HEK293 (cell line): Measurements from ENCODE around the gene IP6K2.

Experiments used
- BCL11A ChIP-seq: fragments of 450-650 bp; formaldehyde crosslinking; IDR thresholded peaks from 2 replicates; pipeline ENCODE4 v1.5.1; 2016; ENCODE audit warnings: low read depth, missing biosample characterization, missing genetic modification characterization
- SALL2 ChIP-seq: fragments of 450-650 bp; formaldehyde crosslinking; IDR thresholded peaks from 2 replicates; pipeline ENCODE4 v1.5.0; 2017; ENCODE audit warnings: missing biosample characterization, mild to moderate bottlenecking, missing genetic modification characterization, borderline replicate concordance
- ZBTB11 ChIP-seq: fragments of 450-650 bp; formaldehyde crosslinking; conservative IDR thresholded peaks from 2 replicates; pipeline ENCODE4 v1.5.1; 2016; ENCODE audit warnings: low read depth, missing biosample characterization, missing genetic modification characterization
- ZFP41 ChIP-seq: fragments of 450-650 bp; formaldehyde crosslinking; IDR thresholded peaks from 2 replicates; pipeline ENCODE4 v1.5.1; 2016; ENCODE audit warnings: missing biosample characterization, missing genetic modification characterization, borderline replicate concordance
- ZFP69B ChIP-seq: fragments of 450-650 bp; formaldehyde crosslinking; IDR thresholded peaks from 2 replicates; pipeline ENCODE4 v1.5.1; 2016; ENCODE audit warnings: missing biosample characterization, missing genetic modification characterization
- ZNF121 ChIP-seq: fragments of 450-650 bp; formaldehyde crosslinking; IDR thresholded peaks from 2 replicates; pipeline ENCODE4 v1.5.1; 2016; ENCODE audit warnings: missing biosample characterization, missing genetic modification characterization
- ZNF16 ChIP-seq: fragments of 450-650 bp; formaldehyde crosslinking; IDR thresholded peaks from 2 replicates; pipeline ENCODE4 v1.5.1; 2016; ENCODE audit warnings: low read depth, missing biosample characterization, missing genetic modification characterization
- ZNF174 ChIP-seq: fragments of 450-650 bp; formaldehyde crosslinking; IDR thresholded peaks from 2 replicates; pipeline ENCODE4 v1.5.0; 2017; ENCODE audit warnings: missing biosample characterization, mild to moderate bottlenecking, missing genetic modification characterization
- ZNF223 ChIP-seq: fragments of 450-650 bp; formaldehyde crosslinking; IDR thresholded peaks from 2 replicates; pipeline ENCODE4 v1.5.1; 2016; ENCODE audit warnings: missing biosample characterization, missing genetic modification characterization
- ZNF23 ChIP-seq: fragments of 450-650 bp; formaldehyde crosslinking; IDR thresholded peaks from 2 replicates; pipeline ENCODE4 v1.5.1; 2016; ENCODE audit warnings: missing biosample characterization, missing genetic modification characterization, borderline replicate concordance
- ZNF24 ChIP-seq: fragments of 450-650 bp; formaldehyde crosslinking; IDR thresholded peaks from 2 replicates; pipeline ENCODE4 v1.5.1; 2016; ENCODE audit warnings: missing biosample characterization, missing genetic modification characterization
- ZNF311 ChIP-seq: fragments of 450-650 bp; formaldehyde crosslinking; IDR thresholded peaks from 2 replicates; pipeline ENCODE4 v1.5.1; 2017; ENCODE audit warnings: missing biosample characterization, missing genetic modification characterization, borderline replicate concordance
- ZNF394 ChIP-seq: fragments of 450-650 bp; formaldehyde crosslinking; IDR thresholded peaks from 2 replicates; pipeline ENCODE4 v1.5.1; 2016; ENCODE audit warnings: missing biosample characterization, missing genetic modification characterization, mild to moderate bottlenecking, moderate library complexity, borderline replicate concordance
- ZNF48 ChIP-seq: fragments of 450-650 bp; formaldehyde crosslinking; IDR thresholded peaks from 2 replicates; pipeline ENCODE4 v1.5.1; 2016; ENCODE audit warnings: missing biosample characterization, missing genetic modification characterization
- ZNF514 ChIP-seq: fragments of 450-650 bp; formaldehyde crosslinking; IDR thresholded peaks from 2 replicates; pipeline ENCODE4 v1.5.1; 2016; ENCODE audit warnings: missing biosample characterization, missing genetic modification characterization
- ZNF518A ChIP-seq: fragments of 450-650 bp; formaldehyde crosslinking; conservative IDR thresholded peaks from 2 replicates; pipeline ENCODE4 v1.5.1; 2016; ENCODE audit warnings: low read depth, missing biosample characterization, missing genetic modification characterization
- ZNF558 ChIP-seq: fragments of 450-650 bp; formaldehyde crosslinking; IDR thresholded peaks from 2 replicates; pipeline ENCODE4 v1.5.1; 2016; ENCODE audit warnings: missing biosample characterization, missing genetic modification characterization
- ZNF660 ChIP-seq: fragments of 450-650 bp; IDR thresholded peaks from 2 replicates; pipeline ENCODE4 v1.5.1; 2018; ENCODE audit warnings: missing biosample characterization, mild to moderate bottlenecking, missing genetic modification characterization
- ZNF830 ChIP-seq: fragments of 450-650 bp; IDR thresholded peaks from 2 replicates; pipeline ENCODE4 v1.5.0; 2018; ENCODE audit warnings: missing biosample characterization, missing genetic modification characterization, low read depth, mild to moderate bottlenecking, moderate library complexity
- ZSCAN30 ChIP-seq: fragments of 450-650 bp; IDR thresholded peaks from 2 replicates; pipeline ENCODE4 v1.5.1; 2018; ENCODE audit warnings: missing biosample characterization, mild to moderate bottlenecking, missing genetic modification characterization, moderate library complexity
- ZXDB ChIP-seq: fragments of 450-650 bp; formaldehyde crosslinking; IDR thresholded peaks from 2 replicates; pipeline ENCODE4 v1.5.1; 2016; ENCODE audit warnings: missing biosample characterization, missing genetic modification characterization
- TF ChIP-seq, protein P1 (sequence below): fragments of 450-650 bp; formaldehyde crosslinking; IDR thresholded peaks from 2 replicates; pipeline ENCODE4 v1.5.1; 2016; ENCODE audit warnings: missing biosample characterization, missing genetic modification characterization
- TF ChIP-seq, protein P2 (sequence below): fragments of 450-650 bp; formaldehyde crosslinking; IDR thresholded peaks from 2 replicates; pipeline ENCODE4 v1.5.1; 2016; ENCODE audit warnings: missing biosample characterization, missing genetic modification characterization
- TF ChIP-seq, protein P3 (sequence below): fragments of 450-650 bp; formaldehyde crosslinking; IDR thresholded peaks from 2 replicates; pipeline ENCODE4 v1.5.1; 2016; ENCODE audit warnings: missing biosample characterization, missing genetic modification characterization

IP6K2 gene

GRCh38 chr3:48716982-48717746 lies at the start of gene IP6K2 (continued):
- TF ChIP-seq, protein P1, sequence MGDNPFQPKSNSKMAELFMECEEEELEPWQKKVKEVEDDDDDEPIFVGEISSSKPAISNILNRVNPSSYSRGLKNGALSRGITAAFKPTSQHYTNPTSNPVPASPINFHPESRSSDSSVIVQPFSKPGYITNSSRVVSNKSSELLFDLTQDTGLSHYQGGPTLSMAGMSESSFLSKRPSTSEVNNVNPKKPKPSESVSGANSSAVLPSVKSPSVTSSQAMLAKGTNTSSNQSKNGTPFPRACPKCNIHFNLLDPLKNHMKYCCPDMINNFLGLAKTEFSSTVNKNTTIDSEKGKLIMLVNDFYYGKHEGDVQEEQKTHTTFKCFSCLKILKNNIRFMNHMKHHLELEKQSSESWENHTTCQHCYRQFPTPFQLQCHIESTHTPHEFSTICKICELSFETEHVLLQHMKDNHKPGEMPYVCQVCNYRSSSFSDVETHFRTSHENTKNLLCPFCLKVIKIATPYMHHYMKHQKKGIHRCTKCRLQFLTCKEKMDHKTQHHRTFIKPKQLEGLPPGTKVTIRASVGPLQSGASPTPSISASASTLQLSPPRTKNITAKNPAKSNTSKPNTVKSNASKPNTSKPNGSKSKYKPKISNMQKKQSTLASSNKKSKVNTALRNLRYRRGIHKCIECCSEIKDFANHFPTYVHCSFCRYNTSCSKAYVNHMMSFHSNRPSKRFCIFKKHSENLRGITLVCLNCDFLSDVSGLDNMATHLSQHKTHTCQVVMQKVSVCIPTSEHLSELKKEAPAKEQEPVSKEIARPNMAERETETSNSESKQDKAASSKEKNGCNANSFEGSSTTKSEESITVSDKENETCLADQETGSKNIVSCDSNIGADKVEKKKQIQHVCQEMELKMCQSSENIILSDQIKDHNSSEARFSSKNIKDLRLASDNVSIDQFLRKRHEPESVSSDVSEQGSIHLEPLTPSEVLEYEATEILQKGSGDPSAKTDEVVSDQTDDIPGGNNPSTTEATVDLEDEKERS (tag by site-specific recombination): no peak
- TF ChIP-seq ZNF830 (tag by site-specific recombination) (no peak), ZFP69B (tag by site-specific recombination) (no peak), ZFP41 (tag by site-specific recombination) (no peak), ZNF48 (tag by site-specific recombination) (no peak), ZNF311 (tag by site-specific recombination) (no peak), ZNF660 (0 out of 2 replicates have a peak, but pooled peaks have one; percentile 32), ZNF174 (no peak), ZXDB (tag by site-specific recombination) (no peak), BCL11A (tag by site-specific recombination) (peak; percentile 52; the same call in 1 of the 2 replicates), ZNF518A (tag by site-specific recombination) (peak; percentile 39; the same call in 1 of the 2 replicates), ZSCAN30 (tag by site-specific recombination) (no peak), ZNF223 (tag by site-specific recombination) (no peak), ZNF558 (tag by site-specific recombination) (no peak), ZNF24 (tag by site-specific recombination) (no peak), ZNF394 (tag by site-specific recombination) (no peak), ZBTB11 (tag by site-specific recombination) (peak; percentile 35; the same call in 1 of the 2 replicates), ZNF23 (tag by site-specific recombination) (no peak), ZNF514 (tag by site-specific recombination) (no peak), ZNF16 (tag by site-specific recombination) (no peak), ZNF121 (no peak), SALL2 (tag by site-specific recombination) (no peak)
- TF ChIP-seq, protein P2, sequence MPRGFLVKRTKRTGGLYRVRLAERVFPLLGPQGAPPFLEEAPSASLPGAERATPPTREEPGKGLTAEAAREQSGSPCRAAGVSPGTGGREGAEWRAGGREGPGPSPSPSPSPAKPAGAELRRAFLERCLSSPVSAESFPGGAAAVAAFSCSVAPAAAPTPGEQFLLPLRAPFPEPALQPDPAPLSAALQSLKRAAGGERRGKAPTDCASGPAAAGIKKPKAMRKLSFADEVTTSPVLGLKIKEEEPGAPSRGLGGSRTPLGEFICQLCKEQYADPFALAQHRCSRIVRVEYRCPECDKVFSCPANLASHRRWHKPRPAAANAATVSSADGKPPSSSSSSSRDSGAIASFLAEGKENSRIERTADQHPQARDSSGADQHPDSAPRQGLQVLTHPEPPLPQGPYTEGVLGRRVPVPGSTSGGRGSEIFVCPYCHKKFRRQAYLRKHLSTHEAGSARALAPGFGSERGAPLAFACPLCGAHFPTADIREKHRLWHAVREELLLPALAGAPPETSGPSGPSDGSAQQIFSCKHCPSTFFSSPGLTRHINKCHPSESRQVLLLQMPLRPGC: no peak
- TF ChIP-seq, protein P3, sequence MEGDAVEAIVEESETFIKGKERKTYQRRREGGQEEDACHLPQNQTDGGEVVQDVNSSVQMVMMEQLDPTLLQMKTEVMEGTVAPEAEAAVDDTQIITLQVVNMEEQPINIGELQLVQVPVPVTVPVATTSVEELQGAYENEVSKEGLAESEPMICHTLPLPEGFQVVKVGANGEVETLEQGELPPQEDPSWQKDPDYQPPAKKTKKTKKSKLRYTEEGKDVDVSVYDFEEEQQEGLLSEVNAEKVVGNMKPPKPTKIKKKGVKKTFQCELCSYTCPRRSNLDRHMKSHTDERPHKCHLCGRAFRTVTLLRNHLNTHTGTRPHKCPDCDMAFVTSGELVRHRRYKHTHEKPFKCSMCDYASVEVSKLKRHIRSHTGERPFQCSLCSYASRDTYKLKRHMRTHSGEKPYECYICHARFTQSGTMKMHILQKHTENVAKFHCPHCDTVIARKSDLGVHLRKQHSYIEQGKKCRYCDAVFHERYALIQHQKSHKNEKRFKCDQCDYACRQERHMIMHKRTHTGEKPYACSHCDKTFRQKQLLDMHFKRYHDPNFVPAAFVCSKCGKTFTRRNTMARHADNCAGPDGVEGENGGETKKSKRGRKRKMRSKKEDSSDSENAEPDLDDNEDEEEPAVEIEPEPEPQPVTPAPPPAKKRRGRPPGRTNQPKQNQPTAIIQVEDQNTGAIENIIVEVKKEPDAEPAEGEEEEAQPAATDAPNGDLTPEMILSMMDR (tag by site-specific recombination): no peak
